ENCODE measurements around the gene FGD6. TPM values are rescaled to one million over a fixed set of nuclear protein-coding genes. Genes with fewer than 3 reads are reported as not detected.

FGD6 gene
- total RNA-seq (10 to 100 TPM; 15.6 to 33.4 (median 22.6) TPM), polyA plus RNA-seq (1 to 10 TPM; 1.2 to 2.8 TPM)
- long read RNA-seq, donor 1, full-length matches to known transcripts = 4 of 14 reads
- long read RNA-seq, donor 1, partial matches to known transcripts = 9 of 14 reads
- long read RNA-seq, donor 1, other reads (novel, unspliced or antisense) = 1 of 14 reads
- long read RNA-seq, donor 2, full-length matches to known transcripts = 3 of 18 reads
- long read RNA-seq, donor 2, partial matches to known transcripts = 11 of 18 reads
- long read RNA-seq, donor 2, other reads (novel, unspliced or antisense) = 4 of 18 reads
- long read RNA-seq, donor 3, full-length matches to known transcripts = 7 of 28 reads
- long read RNA-seq, donor 3, partial matches to known transcripts = 17 of 28 reads
- long read RNA-seq, donor 3, other reads (novel, unspliced or antisense) = 4 of 28 reads

GRCh38 chr12:95217377-95218149, at the start of gene FGD6, which contains the start of gene VEZT:
Gene FGD6 (minus strand): TSS chr12:95217467. CDS start chr12:95217240, 227 bp downstream.
Gene VEZT (plus strand): TSS chr12:95217807. CDS start chr12:95217851, 44 bp downstream.
- DNase-seq (peak; percentile 98 to 99), ATAC-seq (peak; percentile 95 to 97 (median 97))
- TF ChIP-seq, protein P1, sequence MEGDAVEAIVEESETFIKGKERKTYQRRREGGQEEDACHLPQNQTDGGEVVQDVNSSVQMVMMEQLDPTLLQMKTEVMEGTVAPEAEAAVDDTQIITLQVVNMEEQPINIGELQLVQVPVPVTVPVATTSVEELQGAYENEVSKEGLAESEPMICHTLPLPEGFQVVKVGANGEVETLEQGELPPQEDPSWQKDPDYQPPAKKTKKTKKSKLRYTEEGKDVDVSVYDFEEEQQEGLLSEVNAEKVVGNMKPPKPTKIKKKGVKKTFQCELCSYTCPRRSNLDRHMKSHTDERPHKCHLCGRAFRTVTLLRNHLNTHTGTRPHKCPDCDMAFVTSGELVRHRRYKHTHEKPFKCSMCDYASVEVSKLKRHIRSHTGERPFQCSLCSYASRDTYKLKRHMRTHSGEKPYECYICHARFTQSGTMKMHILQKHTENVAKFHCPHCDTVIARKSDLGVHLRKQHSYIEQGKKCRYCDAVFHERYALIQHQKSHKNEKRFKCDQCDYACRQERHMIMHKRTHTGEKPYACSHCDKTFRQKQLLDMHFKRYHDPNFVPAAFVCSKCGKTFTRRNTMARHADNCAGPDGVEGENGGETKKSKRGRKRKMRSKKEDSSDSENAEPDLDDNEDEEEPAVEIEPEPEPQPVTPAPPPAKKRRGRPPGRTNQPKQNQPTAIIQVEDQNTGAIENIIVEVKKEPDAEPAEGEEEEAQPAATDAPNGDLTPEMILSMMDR (IDR thresholded peaks at IDR 0.05) = peak in 8 of 9 donors; percentile 57 to 86 (median 74)
- no peaks in the 10 kb centered on the region for H3K36me3 ChIP-seq
- intact Hi-C loops (cut with DNase I) = loop anchor here in 9 of 10 donors (1.0 to 10.0 kb wide), 11 partner anchors 45 to 317 kb away; partner anchors contain the start of gene NR2C1 (in 1 of the 9)
- H3K4me1 ChIP-seq = peaks cover 0 to 72% (median 39%) of the 10 kb centered on the region in 9 donors
- 0 to 1% methylated on average over 74 to 75 of the region's 75 CpGs for WGBS, 2 donors
- H3K9me3 ChIP-seq = no peaks in the 10 kb centered on the region
- peak within 1 kb of the TSS; percentile 92 to 98 (median 96) for H3K27ac ChIP-seq
- peak within 1 kb of the TSS; percentile 72 to 92 (median 86) for H3K4me3 ChIP-seq
- H3K27me3 ChIP-seq = no peaks in the 10 kb centered on the region

DNA sequence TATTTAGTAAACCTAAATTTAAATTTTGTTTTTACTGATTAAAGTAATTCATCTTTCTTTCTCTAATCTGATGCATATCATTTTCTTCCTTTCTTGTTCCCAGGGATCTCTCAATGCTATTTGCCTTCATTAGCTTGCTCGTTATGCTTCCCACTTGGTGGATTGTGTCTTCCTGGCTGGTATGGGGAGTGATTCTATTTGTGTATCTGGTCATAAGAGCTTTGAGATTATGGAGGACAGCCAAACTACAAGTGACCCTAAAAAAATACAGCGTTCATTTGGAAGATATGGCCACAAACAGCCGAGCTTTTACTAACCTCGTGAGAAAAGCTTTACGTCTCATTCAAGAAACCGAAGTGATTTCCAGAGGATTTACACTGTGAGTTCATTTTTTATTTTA, 49.0 kb upstream of the FGD6 start:
- peak in 1 of 2 donors; percentile 26 for DNase-seq
- 43 to 53% methylated on average over 6 of the region's 6 CpGs for WGBS, 2 donors
- Histone ChIP-seq H3K27me3 (no peaks in the 10 kb centered on the region), H3K36me3 (peaks cover 0 to 82% (median 23%) of the 10 kb centered on the region in 9 donors), H3K4me1 (peaks cover 0 to 37% (median 27%) of the 10 kb centered on the region in 9 donors), H3K4me3 (no peak overlapping the region), H3K27ac (peak overlapping the region in 5 of 10 donors; percentile 2 to 52 (median 32)), H3K9me3 (no peaks in the 10 kb centered on the region)
- peak in 6 of 8 donors; percentile 36 to 80 (median 59) for ATAC-seq
- TF ChIP-seq, protein P1 (IDR thresholded peaks at IDR 0.05) = no peak
- intact Hi-C loops (cut with DNase I) = no loop called here

- H3K9me3 ChIP-seq = no peaks in the 10 kb centered on the region
- no peak for ATAC-seq
- peaks cover 0 to 37% (median 27%) of the 10 kb centered on the region in 9 donors for H3K4me1 ChIP-seq
- H3K27ac ChIP-seq = peak overlapping the region in 6 of 10 donors; percentile 2 to 52 (median 25)
- intact Hi-C loops (cut with DNase I) = no loop called here
- peaks cover 0 to 78% (median 23%) of the 10 kb centered on the region in 9 donors for H3K36me3 ChIP-seq
- TF ChIP-seq, protein P1 (IDR thresholded peaks at IDR 0.05) = no peak
- H3K27me3 ChIP-seq = no peaks in the 10 kb centered on the region
- H3K4me3 ChIP-seq = no peak overlapping the region
- WGBS, 2 donors = 57 to 72% methylated on average over 2 of the region's 2 CpGs
- DNase-seq = no peak
These were observed 48.5 kb upstream of the FGD6 start for GRCh38 chr12:95265765-95266164.

- H3K9me3 ChIP-seq = no peaks in the 10 kb centered on the region
- intact Hi-C loops (cut with DNase I) = loop anchor here in 1 of 10 donors (5.0 kb wide), 1 partner anchor 36 kb away; no protein-coding TSS in a partner anchor
- TF ChIP-seq, protein P1 (IDR thresholded peaks at IDR 0.05) = no peak
- no peak overlapping the region for H3K4me3 ChIP-seq
- H3K27ac ChIP-seq = peak overlapping the region in 6 of 10 donors; percentile 16 to 50 (median 26)
- ATAC-seq (peak; percentile 51 to 91 (median 83)), DNase-seq (peak in 1 of 2 donors; percentile 50)
- H3K36me3 ChIP-seq = peaks cover 0 to 84% (median 23%) of the 10 kb centered on the region in 9 donors
- peaks cover 0 to 48% (median 24%) of the 10 kb centered on the region in 9 donors for H3K4me1 ChIP-seq
- no peaks in the 10 kb centered on the region for H3K27me3 ChIP-seq
- WGBS, 2 donors = 35 to 41% methylated on average over 3 of the region's 3 CpGs
These were observed 45.5 kb upstream of the FGD6 start for GRCh38 chr12:95262808-95263207.
